Measurements from ENCODE around the gene GUCD1. TPM values are rescaled to one million over a fixed set of nuclear protein-coding genes. Genes with fewer than 3 reads are reported as not detected.

The GUCD1 gene
- total RNA-seq, 2 donors from 2014 or later = 44.4 to 58.7 TPM

DNA sequence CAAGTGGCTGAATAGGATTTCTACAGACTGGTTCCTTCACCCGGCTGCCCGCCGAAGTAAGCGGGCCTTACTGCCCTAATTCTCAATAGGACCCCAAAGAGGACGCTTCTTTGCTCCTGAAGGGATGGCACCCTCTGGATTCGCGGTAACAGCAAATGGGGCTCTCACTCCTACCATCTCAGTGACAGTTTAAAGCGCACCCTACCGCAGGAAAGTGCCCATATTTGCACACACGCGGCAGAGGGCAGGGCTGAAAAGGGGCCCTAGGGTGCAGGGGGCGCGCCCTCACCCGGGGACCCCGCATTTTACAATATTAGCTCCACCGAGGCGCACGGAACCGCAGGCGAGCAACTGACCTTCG is 60.8 kb downstream of the GUCD1 start:
- ATAC-seq (no peak), DNase-seq (no peak)
- Histone ChIP-seq H3K27ac (no peak overlapping the region), H3K36me3 (replicated peaks in 1 of 2; ENCODE audit: insufficient read depth in 1 of 2, low read depth in 2 of 2) (no peaks in the 10 kb centered on the region), H3K4me1 (peaks cover 10% of the 10 kb centered on the region), H3K27me3 (peaks cover 0 to 16% of the 10 kb centered on the region in 2 donors), H3K4me3 (no peak overlapping the region), H3K9me3 (no peaks in the 10 kb centered on the region)
- TF ChIP-seq, protein P1, sequence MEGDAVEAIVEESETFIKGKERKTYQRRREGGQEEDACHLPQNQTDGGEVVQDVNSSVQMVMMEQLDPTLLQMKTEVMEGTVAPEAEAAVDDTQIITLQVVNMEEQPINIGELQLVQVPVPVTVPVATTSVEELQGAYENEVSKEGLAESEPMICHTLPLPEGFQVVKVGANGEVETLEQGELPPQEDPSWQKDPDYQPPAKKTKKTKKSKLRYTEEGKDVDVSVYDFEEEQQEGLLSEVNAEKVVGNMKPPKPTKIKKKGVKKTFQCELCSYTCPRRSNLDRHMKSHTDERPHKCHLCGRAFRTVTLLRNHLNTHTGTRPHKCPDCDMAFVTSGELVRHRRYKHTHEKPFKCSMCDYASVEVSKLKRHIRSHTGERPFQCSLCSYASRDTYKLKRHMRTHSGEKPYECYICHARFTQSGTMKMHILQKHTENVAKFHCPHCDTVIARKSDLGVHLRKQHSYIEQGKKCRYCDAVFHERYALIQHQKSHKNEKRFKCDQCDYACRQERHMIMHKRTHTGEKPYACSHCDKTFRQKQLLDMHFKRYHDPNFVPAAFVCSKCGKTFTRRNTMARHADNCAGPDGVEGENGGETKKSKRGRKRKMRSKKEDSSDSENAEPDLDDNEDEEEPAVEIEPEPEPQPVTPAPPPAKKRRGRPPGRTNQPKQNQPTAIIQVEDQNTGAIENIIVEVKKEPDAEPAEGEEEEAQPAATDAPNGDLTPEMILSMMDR (IDR thresholded peaks at IDR 0.05) = no peak
- no peak for TF ChIP-seq POLR2A (IDR thresholded peaks at IDR 0.05)
- WGBS, 2 donors = 27 to 36% methylated on average over 18 to 21 of the region's 21 CpGs
- intact Hi-C loops (cut with DNase I) = no loop called here

DNA sequence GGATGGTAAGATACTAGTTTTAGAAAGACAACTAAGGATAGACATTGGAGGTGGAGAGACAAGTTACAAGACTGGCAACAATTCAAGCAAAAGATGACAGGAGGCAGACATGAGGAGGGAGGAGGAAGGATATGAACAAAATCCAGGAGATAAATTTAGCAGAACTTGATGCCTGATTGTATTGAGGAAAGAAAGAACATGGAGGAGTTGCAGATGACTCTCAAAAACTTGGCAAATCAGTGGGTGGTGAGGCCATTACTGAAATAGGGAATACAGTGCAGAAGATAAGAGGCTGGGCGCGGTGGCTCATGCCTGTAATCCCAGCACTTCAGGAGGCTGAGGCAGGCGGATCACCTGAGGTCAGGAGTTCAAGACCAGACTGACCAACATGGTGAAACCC is 62.5 kb downstream of the GUCD1 start:
- no peak for TF ChIP-seq POLR2A (IDR thresholded peaks at IDR 0.05)
- TF ChIP-seq, protein P1 (IDR thresholded peaks at IDR 0.05) = no peak
- Histone ChIP-seq H3K27ac (no peak overlapping the region), H3K9me3 (no peaks in the 10 kb centered on the region), H3K36me3 (replicated peaks in 1 of 2; ENCODE audit: insufficient read depth in 1 of 2, low read depth in 2 of 2) (no peaks in the 10 kb centered on the region), H3K4me1 (peaks cover 10% of the 10 kb centered on the region), H3K4me3 (no peak overlapping the region), H3K27me3 (peaks cover 0 to 16% of the 10 kb centered on the region in 2 donors)
- ATAC-seq (no peak), DNase-seq (no peak)
- WGBS, 2 donors = 98 to 100% methylated on average over 3 of the region's 3 CpGs
- intact Hi-C loops (cut with DNase I) = no loop called here

Other genes with a start within 250 kb of the GUCD1 start
- 10 to 100 TPM in 1 of 2 donors, 1 to 10 TPM in 1; 2.1 to 19.4 TPM for gene ADORA2A, start 127.5 kb downstream of the GUCD1 start, total RNA-seq
- under 1 TPM in 1 of 2 donors, not detected in 1; 0.52 TPM for gene UPB1, start 59.8 kb downstream of the GUCD1 start, total RNA-seq
- gene SNRPD3, start 861 bp upstream of the GUCD1 start, total RNA-seq = 10 to 100 TPM; 30.4 to 65.6 TPM
- 10 to 100 TPM; 20.8 to 33.9 TPM for gene LRRC75B, start 37.9 kb upstream of the GUCD1 start, total RNA-seq
- gene GGT1, start 48.1 kb upstream of the GUCD1 start, total RNA-seq = 10 to 100 TPM; 45.4 to 58.7 TPM
- gene PIWIL3, start 219.6 kb upstream of the GUCD1 start, total RNA-seq = not detected